Astrocyte of the hippocampus (primary cell): Measurements from ENCODE around the gene CDH23.

Experiments
- DNase-seq: peaks from one replicate; pipeline ENCODE4 v3.0.0; 2011; ENCODE audit warnings: low read depth, low spot score

The CDH23 gene

DNA sequence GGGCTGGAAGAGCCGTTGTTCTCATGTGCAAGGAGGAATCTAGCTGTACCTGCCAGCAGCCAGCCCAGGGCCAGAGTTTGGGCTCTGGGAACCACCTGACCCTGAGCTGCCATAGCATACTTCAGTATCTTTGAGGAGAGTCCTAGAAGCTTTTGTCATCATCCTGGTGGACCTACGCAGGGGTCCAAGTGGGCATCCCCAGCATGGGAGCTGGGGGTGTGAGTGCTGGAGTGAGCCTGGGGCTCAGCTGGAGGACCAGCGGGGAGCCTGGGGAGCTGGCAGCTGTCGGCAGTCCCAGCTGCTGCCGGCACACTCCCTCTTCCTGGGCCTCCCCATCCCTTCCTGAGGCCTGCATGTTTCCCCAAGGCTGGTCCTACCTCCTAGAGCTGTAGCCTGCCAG is 290.4 kb downstream of the CDH23 start:
- DNase-seq, result no peak

DNA sequence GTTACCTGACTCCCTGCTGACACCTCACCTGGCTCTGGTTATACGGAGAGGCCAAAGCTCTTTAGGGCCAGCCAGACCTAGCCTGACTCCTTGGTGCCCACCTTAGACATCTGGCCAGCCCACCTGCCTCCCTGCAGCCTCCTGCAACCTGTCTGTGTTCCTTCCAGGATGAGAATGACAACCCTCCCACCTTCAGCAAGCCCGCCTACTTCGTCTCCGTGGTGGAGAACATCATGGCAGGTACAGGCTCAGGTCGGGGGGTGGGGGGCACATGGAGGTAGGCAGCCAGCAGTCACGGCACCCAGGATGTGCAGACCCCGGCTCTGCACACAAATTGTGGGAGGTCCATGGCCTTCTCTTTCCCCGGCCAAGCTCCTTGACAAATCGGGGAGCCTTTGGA is 290.8 kb downstream of the CDH23 start:
- DNase-seq, result no peak

DNA sequence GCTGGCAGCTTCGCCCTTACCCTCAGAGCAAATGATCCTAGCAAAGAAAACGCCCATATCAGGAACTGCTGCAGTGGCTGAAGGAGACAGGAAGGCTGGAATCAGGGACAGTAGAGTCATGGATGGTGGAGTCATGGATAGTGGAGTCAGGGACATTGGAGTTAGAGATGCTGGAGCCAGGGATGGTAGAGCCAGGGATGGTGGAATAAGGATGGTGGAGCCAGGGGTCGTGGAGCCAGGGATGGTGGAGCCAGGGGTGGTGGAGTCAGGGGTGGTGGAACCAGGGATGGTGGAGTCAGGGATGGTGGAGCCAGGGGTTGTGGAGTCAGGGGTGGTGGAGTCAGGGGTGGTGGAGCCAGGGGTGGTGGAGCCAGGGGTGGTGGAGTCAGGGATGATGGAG is 291.5 kb downstream of the CDH23 start:
- no peak for DNase-seq

DNA sequence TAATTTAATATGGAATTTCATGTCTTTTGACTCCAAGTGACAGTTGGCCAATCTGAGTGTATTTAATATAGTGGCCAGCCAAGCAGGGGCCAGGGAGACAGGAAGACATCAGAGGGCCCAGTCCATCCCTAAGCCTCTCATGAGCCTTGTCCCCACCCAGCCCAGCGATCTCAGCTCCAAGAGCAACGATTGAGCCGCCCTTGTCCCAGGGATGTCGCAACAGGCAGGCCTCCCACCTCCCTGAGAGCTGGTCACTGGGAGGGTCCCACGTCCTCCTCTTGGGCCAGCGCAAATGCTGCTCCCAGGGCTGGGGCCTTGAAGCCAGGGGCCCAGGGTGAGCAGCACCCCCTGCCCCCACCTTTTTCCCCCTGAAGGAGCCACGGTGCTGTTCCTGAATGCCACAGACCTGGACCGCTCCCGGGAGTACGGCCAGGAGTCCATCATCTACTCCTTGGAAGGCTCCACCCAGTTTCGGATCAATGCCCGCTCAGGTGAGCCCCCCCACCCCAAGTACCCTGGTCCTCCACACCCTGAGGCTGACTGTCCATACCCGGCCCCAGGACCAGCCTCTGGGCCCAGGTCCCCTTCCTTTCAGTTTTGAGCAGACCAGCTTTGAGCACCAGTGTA is 293.5 kb downstream of the CDH23 start:
- no peak for DNase-seq

DNA sequence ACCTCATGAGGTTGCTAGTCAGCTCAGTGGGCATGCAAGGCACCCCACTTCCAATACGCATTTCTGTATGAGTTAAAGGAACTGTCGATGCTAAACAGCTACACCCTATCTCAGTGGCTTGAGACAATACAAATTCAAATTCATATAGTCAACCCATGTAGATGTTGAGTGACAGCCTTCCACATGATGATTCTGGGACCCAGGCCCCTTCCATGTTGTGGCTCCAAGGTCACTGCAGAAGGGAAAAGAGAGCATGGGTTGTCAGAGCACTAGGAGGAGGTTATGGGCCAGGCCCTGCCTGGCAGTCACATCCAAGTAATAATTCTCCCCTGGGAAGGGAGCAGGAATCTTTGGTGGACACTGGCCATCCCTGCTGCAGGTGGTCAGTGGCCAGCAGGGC is 294.7 kb downstream of the CDH23 start:
- DNase-seq, result no peak

DNA sequence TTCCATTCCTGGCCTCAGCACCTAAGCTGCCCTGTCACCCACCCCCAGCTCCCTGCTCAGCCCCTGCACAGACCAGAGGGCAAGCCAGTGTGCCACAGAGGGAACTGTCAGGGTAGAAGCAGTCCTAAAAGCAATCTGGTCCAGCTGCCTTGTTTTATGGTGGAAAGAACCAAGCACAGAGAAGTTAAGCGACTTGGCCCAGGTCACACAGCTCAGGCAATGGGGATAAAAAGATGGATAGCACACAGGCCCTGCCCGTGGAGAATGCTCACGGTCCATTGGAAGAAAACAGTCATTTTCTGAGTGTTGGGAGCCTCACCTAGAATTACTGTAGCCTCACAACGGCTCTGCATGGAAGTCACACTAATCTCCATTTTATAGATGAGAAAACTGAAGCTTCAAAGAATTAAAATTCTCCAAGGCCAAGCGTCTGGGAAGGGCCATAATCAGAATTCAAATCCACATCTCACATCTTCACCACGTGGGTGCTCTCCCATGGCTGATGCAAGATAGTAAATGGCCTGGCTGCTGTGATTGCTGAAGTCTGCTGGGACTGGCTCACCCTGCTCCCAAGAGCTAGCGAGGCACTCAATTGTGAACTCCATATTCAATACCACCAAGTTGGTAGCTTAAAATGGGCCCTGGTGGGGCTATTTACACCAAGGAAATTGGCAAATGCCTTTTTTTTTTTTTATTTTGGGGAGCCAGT is 296.0 kb downstream of the CDH23 start:
- no peak for DNase-seq

DNA sequence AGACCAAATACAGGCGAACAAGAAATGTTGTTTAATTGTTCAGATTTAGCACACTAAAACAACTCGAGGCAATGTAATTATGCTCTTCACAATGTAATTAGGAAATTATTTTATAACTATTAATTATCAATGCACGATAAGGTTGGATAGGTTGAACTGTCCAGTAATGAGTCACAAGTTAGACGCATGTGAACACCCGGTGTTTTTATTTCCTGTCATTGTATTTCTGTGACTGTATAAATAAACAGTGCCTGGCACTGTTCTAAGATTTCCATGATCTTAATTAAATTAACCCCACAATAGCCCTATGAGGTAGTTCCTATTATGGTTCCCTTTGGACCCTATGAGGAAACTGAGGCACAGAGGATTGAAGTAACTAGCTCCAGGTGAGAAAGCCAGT is 296.7 kb downstream of the CDH23 start:
- no peak for DNase-seq

DNA sequence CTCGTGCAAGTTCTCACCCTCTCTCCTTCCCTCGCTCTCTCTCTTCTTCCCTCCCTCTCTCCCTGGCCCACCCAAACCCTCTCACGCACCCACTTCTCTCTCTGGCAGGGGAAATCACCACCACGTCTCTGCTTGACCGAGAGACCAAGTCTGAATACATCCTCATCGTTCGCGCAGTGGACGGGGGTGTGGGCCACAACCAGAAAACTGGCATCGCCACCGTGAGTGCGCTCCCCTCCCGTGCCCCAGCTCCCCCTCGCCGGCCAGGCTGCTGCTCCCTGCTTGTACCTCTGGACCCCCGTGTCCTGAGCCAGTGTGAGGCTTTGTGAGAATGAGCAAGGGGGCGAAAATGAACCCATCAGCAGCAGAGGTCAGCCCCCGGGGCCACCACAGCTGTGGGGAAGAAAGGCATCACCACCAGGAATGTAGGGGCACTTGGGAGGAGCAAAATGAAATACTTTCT is 297.4 kb downstream of the CDH23 start:
- no peak for DNase-seq

DNA sequence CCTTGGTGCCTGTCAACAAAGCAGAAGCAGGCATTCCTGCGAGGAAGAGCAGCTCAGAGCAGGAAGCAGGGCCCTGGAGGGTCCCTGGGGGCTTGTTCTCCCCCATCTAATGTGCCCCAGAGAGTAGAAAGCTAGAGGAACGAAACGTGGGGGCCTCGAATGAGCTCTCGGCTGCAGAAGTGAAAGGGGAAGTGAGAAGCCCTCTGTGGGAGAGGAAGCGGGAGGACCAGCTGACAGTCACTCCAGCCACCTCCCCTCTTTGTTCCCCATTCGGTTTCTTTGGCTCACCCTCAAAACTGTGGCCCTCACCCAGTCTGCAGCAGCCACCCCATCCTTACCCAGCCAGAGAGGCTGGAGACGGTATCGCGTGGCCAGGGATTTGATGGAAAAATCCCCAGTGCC is 297.8 kb downstream of the CDH23 start:
- DNase-seq, result no peak

DNA sequence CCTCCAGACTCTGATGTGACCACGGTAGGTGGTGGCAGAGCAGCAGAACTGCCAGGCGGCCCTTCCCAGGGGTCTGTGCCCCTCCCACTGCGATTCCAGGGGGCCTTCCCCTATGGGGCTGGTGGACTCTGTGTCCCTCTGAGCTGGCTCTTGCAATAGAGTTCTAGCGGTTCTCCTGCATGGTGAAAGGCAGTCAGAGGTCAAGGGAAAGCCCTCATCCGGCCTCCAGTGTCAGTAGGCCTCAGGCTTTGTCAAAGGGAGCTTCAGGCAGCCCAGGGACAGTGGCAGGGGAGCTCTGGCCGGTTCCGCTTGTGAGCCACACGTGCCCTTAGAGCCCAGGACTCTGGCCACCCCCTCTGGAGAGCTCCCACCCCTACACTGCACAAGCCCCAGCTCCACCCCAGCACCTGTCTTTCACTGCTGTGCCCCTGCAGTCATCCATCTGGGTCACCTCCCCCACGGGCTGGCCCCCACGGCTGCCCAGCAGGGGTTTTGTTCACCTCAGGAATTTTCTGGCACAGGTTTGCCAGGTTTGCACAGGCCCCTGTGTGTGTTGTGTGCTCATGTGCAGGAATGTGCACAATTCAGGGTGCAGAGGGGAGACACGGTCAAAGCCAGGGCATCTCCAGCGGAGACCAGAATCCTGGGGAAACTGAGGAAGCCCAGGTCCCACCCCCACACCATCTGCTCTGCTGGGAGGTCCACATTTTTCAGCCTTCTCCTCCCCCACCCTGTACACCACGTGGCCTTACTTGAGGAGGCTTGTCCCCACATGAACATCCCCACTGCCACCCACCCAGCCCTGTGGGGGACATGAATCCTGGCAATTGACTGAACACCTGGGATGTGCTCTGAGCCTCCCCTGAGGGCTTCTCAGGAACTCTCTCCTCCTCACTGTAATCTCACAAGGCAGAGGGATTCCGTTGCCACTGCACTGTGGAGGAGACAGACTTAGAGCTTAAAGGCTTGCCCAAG is 299.1 kb downstream of the CDH23 start:
- DNase-seq, result peak; percentile 10

DNA sequence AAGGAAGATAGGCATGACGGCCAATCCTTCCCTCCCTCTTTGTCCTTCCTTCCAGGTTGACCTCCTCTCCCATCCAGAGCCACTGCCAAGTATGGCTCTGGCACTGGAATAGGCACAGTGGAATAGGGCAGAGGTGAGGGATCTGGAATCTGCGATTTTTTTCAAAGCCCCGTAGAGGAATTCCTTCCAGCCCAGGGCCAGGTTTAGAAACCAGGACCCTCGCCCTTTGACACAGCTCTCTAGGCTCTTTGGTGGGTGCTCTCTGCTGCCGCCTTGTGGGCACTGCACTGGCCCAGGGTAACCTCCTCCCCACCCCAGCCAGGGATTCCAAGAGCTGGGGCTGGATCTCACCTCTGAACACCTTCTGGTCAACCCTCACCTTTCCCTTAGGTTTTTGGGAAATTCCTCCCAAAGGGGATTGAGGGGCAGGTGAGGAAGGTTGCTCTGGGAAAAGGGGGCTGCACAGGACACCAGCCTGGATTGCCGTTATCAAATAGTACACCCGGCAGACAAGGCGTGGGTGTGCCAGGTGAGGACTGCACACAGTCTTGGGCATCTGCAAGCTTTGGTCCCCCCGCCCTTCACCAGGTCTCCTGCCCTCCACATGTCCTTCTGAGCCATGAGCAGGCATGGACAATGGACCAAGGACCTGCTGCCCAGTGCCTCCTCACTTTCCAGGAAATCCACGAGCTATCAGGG is 300.1 kb downstream of the CDH23 start:
- peak; percentile 53 for DNase-seq

DNA sequence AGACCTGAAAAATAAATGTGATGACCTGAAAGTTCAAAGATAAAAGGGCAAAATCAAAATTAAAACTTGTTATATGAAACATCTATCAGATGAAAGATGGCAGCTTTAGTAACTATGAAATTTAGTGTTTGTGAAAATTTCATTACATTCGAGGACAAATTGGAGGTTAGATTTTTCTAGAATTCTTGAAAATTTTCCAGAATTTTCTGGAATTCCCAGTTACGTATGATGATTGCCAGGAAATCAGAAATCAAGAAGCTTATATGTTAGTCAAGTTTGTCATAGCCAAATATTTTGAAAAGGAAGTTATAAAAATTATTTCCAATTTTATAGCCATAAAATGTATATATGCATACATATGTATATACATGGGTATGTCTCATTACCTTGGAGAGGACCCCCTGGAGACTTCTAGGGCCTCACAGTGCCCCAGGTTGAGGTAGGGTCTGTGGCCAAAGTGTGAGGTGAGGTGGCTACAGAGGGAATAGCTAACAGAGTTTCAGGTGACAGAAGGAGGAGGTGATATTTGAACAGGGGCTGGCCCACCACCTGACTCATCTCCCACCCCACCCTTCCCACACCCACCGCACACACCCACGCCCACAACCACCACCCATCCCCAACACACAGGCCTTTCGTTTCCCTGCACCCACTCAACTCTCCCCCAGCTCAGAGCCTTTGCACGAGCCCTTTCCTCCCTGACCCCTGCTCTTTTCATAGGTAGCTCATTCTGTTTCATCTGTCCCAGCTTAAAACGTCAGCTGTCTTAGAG is 301.4 kb downstream of the CDH23 start:
- no peak for DNase-seq

DNA sequence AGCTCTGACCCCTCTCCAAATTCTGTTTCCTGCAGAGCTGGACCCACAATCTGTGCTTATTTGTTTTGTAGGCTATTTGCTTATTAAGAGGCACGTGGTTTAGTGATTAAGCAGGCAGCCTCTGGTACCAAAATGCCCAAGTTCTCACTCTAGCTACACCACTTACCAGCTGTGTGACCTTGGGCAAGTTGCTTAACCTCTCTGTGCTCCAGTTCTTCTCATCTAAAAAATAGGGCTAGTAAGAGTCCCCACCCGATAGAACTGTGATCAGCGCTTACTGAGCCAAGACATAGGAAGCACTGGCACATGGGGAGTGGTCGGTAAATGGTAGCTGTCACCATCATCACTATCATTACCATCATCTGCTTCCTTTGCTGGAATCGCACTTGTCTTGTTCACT is 302.0 kb downstream of the CDH23 start:
- no peak for DNase-seq

DNA sequence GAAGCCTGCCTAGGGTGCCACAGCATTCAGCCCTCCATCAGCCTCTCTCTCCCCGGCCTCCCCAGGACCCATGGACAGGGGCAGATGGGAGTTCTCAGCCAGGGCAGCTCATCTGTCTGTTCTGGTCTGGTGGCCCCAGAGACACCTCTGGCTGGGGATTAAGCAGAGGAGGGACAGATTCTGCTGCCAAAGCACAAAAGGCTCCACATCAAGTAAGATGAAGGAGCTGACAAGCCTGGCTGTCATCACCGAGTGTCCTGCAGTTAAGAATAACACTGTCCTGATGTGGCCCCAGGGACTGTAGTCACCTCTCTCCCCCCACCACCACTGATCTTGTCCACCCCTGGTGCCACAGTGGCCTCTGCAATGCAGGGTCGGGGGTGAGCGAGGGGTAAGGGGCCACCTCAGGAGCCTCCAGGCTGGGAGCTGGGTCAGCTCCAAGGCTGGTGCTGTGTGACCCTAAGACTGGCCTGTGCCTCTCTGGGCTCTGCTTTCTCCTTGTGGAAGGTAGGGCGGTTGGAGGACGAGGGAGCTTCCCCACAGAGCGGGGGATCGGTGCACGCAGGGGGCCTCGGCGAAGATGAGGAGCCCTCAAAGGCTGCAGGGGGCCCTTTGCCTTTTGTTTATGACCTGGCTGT is 304.1 kb downstream of the CDH23 start:
- no peak for DNase-seq

DNA sequence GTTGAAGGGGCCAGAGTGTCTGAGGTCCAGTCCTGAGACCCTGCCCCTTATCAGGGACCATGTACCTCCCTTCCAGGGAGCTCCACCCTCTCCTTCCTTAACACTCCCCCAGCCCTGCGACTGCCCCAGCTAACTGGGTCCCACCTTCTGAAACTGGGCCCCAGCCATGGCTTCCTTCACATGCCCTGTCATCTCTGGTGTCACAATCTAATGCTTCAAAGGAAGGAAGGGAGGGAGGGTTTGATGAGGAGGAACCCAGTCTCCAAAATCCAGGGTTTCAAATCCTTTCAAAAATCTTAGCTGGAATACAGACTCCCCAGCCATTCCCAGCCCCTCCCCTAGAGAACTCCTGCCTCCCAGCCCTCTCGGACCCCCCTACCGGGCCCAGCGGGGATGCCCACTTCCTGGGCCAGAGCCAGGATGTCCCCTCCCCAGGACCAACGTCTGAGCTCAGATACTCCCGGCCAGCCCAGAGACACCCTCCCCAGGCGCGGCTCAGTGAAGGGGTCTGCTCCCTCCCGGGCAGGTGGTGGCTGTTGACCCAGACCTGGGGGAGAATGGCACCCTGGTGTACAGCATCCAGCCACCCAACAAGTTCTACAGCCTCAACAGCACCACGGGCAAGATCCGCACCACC is 304.9 kb downstream of the CDH23 start:
- DNase-seq, result no peak

DNA sequence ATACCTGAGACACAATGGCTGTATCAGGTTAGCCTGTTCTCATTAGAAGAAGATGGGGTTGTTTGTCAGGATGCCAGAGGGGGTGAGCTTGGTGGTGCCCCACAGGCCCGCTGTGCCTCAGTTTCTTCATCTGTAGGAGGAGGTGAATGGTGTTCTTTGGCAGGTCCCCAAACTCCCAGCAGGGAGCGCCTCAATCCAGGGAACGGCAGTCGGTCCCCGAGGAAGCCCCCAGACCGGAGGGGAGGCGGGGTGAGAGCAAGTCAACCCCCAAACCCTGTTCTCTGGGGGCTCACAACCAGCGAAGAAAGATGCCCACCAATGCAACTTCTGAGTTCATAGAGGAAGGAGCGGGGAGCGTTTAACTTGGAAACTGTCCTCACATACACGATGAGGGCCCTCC is 306.9 kb downstream of the CDH23 start:
- no peak for DNase-seq

DNA sequence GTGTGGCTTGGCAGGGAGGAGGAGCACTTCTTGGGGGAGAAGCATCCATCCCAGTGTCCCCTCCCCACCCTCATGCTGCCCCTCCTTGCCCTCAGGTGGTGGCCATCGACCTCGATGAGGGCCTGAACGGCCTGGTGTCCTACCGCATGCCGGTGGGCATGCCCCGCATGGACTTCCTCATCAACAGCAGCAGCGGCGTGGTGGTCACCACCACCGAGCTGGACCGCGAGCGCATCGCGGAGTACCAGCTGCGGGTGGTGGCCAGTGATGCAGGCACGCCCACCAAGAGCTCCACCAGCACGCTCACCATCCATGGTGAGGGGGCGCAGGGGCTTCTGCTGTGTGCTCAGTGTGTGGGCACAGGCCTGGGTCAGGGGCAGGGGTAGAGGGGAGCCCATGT is 308.1 kb downstream of the CDH23 start:
- DNase-seq, result no peak

DNA sequence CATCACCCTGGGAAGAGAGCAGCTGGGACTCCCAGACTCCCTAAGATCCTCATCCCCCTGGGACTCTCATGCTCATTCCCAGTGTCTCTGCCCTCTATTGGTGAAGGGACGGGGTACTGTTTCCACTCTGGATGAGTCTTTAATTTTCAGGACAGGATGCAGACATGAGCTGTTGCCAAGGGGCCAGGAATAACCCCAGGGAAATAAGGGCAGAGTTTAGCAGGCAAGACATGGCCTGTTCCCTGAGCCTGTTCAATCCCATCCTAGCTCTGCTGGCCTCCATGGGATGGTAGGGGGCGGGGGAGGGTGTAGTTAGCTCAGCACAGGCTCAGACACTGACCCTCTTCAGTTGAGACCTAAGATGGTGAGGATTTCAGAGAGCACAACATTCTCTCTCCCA is 308.9 kb downstream of the CDH23 start:
- DNase-seq, result no peak

DNA sequence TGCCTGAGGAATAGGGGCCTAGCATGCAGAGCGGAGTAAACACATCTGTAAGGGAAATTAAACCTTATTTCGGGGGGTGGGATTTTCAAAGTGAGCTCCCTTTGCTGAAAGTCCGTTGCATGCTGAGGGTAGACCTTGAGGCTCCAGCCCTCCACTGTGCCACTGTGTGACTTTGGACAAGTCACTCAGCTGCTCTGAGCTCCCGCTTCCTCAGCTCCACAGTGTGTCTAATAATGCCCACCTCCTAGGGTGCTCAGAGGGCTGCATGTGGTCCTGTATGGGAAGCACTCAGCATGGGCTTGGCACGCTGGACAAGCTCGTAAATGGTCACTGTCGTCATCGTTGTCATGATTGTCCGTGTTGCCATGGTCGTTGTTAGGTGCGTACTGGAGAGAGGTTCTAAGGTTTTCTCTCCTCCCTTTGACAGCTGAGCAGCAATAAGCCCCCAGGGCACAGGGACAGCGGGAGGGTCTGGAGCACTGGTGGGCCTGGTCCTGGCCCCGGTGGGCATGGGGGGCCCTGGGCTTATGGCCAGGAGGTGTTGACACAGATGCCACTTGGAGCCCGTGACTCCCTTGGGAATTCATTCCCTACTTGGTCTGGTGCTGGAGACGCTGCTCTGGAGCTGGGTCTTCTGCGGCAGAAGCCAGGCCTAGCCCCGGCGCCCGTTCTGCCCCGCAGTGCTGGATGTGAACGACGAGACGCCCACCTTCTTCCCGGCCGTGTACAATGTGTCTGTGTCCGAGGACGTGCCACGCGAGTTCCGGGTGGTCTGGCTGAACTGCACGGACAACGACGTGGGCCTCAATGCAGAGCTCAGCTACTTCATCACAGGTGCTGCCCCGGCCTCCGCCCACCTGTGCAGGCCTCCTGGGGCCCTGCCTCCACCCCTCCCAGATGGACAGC is 309.7 kb downstream of the CDH23 start:
- DNase-seq, result no peak
